AG04449 (cell line): ENCODE results near the gene THADA.

Experiments
- CTCF ChIA-PET: fragments of 350-600 bp; formaldehyde crosslinking; extraction: SDS; loops from one replicate; lab custom pipeline; 2021; ENCODE audit warnings: antibody characterized with exemption; lab: Yijun Ruan, JAX
- POLR2A ChIA-PET: fragments of 400-600, 350-600 bp; formaldehyde crosslinking; extraction: SDS; loops from one replicate; lab custom pipeline; 2020; ENCODE audit warnings: antibody characterized with exemption, inconsistent platforms; lab: Yijun Ruan, JAX
- DNase-seq: peaks from one replicate; pipeline ENCODE4 v3.0.0-alpha.2; 2010; ENCODE audit warnings: low read depth, low spot score
- H3K4me3 ChIP-seq: 2 replicates; pipeline ENCODE4 v1.5.1; 2011; ENCODE audit warnings: low read depth, mild to moderate bottlenecking, control low read depth, low read length
- CTCF ChIP-seq: IDR thresholded peaks from one replicate; pipeline ENCODE4 v1.5.1; 2011; ENCODE audit warnings: mild to moderate bottlenecking, moderate library complexity, low read length, control low read depth, inconsistent platforms; ENCODE audit not compliant: insufficient read depth; ENCODE audit errors: missing control alignments

The THADA gene

GRCh38 chr2:43349904-43350303 is 245.9 kb downstream of the THADA start:
- DNase-seq, result no peak
- ChIA-PET POLR2A (no interaction called here), CTCF (interaction anchor here (2.4 kb wide), 1 partner anchor 12 kb away, joined by 6 read pairs; no protein-coding TSS in a partner anchor)
- no peak for TF ChIP-seq CTCF
- H3K4me3 ChIP-seq, result no peak overlapping the region

GRCh38 chr2:43348908-43349661 is 246.8 kb downstream of the THADA start:
- DNase-seq, result no peak
- TF ChIP-seq CTCF, result no peak
- CTCF ChIA-PET, result interaction anchor here (1.1 to 1.9 kb wide), 4 partner anchors 8 to 135 kb away, joined by 3 to 11 read pairs (median 4); no protein-coding TSS in a partner anchor
- POLR2A ChIA-PET, result no interaction called here
- no peak overlapping the region for H3K4me3 ChIP-seq

- no peak for TF ChIP-seq CTCF
- DNase-seq, result no peak
- H3K4me3 ChIP-seq, result no peak overlapping the region
- CTCF ChIA-PET, result interaction anchor here (1.7 to 1.9 kb wide), 2 partner anchors 10 to 136 kb away, joined by 4 to 11 read pairs; no protein-coding TSS in a partner anchor
- POLR2A ChIA-PET, result no interaction called here
Observed at GRCh38 chr2:43347746-43348145, 248.1 kb downstream of the THADA start.

GRCh38 chr2:43346602-43347567 is 249.0 kb downstream of the THADA start:
- DNase-seq, result no peak
- CTCF ChIA-PET, result interaction anchor here (0.6 to 1.6 kb wide), 2 partner anchors 9 to 137 kb away, joined by 3 to 4 read pairs; no protein-coding TSS in a partner anchor

GRCh38 chr2:43345872-43346271 is 250.0 kb downstream of the THADA start:
- DNase-seq, result no peak
- no peak overlapping the region for H3K4me3 ChIP-seq
- no peak for TF ChIP-seq CTCF
- POLR2A ChIA-PET, result interaction anchor here (0.8 kb wide), 1 partner anchor 27 kb away, joined by 3 read pairs; no protein-coding TSS in a partner anchor
- CTCF ChIA-PET, result interaction anchor here (1.6 kb wide), 1 partner anchor 138 kb away, joined by 4 read pairs; no protein-coding TSS in a partner anchor

More at GRCh38 chr2:43346602-43347567, 249.0 kb downstream of the THADA start:
- POLR2A ChIA-PET, result interaction anchor here (0.8 kb wide), 1 partner anchor 28 kb away, joined by 3 read pairs; no protein-coding TSS in a partner anchor
- no peak for TF ChIP-seq CTCF
- H3K4me3 ChIP-seq, result no peak overlapping the region
